Stimulated activated CD8-positive, alpha-beta memory T cell treated with anti-CD3 and anti-CD28 coated beads, Interleukin-12 subunit alpha, Interleukin-12 subunit beta, amount 100 ng/mL, for 1 hour (primary cell): Measurements from ENCODE around the gene ODR4.
A peak's percentile ranks its signal among the peaks of the same experiment; 100 is the strongest.
"Not testable (repeated sequence)": the region's sequence is repeated elsewhere in the genome, so short reads cannot be mapped to it uniquely, and the experiment has no call there.

Source experiments
- DNase-seq: peaks from one replicate; pipeline ENCODE4 v3.0.0-alpha.2; 2020; ENCODE audit warnings: low read depth

Gene ODR4

DNA sequence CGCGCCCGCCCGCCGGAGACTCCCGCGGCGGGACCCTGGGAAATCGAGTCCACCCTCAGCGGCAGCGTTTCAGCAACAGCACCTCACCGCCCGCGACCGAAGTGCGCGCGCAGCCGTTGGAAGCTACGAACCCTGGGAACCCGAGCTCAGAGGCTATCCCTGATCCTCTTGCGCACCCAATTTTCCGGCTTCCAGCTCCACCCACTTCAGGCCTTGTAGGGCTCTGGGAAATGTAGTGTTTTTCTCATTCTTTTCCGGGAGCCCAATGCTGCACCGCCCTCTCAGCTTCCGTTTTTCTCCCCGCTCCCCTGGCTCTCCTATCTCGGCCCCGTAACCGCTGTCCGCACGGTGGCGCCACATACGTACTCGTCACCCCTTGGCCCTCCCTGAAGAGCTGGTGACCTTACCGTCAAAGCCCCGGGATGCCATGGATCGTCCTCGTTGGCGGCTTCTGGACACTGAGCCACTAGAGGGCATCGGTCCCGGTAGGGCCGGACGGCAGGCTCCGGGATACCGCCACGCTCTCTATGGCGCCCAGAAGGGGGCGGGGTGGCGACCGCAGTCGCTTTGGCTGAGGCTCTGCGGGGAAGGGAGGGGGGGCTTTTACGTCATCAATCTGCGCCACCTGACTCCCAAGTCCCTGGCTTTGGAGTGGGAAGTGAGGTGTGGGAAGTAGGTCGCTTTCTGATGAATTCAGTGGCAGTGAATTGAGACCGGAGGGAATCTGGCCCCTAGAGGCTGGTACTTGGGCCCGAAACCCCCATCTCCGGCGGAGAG lies at the start of gene ODR4, which contains the start of gene TPR:
TSS of gene ODR4 (plus strand) at position 687 of the 777 bp plus-strand sequence. CDS start 3,948 bp downstream, outside the sequence.
TSS of gene TPR (minus strand) at position 102 of the 777 bp plus-strand sequence. CDS start 225 bp downstream, outside the sequence.
- peak; percentile 91 for DNase-seq

GRCh38 chr1:186326009-186326408 lies 49.6 kb upstream of the ODR4 start:
- no peak for DNase-seq

DNA sequence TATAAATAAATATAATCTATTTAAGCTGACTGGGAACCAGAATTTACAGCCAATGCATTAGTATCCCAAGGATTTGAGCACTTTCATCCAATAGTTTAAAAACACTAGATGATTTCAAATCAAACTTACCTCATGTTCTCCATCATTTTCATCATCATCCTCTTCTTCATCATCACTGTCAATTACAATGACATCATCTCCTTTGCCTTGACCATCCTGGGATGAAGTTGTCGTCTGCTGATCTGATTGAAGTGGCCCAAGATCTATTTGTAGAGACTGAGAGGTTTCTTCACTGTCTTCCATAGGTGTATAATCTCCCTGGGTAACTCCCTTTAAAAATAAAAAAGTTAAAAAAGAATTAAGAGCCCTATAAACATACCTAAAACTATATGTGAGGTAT lies 48.3 kb upstream of the ODR4 start:
- no peak for DNase-seq

GRCh38 chr1:186330758-186331157 lies 44.9 kb upstream of the ODR4 start:
- DNase-seq, result no peak

DNA sequence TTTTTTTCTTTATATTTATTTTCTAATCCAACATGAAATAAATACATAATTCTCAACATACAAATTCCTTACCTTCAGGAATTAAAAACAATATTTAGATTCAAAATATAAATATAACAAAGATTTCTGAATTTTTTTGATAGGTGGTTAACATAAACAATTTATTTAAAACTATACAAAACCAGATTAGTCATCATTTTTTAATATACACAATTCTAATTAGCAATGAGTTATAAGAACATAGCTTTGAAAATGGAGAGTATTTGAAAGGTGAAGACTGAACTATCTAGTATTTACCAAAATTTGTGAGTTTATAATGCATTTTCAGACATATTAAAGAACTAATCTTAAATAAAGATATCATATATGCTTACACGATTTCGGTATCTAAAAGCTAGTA lies 38.1 kb upstream of the ODR4 start:
- DNase-seq, result no peak

GRCh38 chr1:186340772-186341171 lies 34.9 kb upstream of the ODR4 start:
- no peak for DNase-seq

DNA sequence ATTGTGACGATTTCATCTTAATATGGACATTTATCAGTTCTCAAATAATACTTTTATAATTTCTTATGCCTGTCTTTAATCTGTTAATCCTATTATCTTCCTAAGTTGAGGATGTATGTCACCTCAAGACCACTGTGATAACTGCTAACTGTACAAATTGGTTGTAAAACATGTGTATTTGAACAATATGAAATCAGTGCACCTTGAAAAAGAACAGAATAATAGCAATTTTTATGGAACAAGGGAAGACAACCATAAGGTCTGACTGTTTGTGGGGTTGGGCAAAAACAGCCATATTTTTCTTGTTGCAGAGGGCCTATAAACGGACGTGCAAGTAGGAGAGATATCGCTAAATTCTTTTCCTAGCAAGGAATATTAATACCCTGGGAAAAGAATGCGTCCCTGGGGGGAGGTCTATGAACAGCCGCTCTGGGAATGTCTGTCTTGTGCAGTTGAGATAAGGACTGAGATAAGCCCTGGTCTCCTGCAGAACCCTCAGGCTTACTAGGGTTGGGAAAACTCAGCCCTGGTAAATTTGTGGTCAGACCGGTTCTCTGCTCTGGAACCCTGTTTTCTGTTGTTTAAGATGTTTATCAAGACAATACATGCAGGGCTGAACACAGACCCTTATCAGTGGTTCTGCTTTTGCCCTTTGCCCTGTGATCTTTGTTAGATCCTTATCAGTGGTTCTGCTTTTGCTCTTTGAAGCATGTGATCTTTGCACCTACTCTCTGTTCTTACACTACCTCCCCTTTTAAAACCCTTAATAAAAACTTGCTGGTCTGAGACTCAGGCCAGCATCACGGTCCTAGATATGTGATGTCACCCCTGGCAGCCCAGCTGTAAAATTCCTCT lies 27.6 kb upstream of the ODR4 start:
- DNase-seq, result not testable (repeated sequence)

DNA sequence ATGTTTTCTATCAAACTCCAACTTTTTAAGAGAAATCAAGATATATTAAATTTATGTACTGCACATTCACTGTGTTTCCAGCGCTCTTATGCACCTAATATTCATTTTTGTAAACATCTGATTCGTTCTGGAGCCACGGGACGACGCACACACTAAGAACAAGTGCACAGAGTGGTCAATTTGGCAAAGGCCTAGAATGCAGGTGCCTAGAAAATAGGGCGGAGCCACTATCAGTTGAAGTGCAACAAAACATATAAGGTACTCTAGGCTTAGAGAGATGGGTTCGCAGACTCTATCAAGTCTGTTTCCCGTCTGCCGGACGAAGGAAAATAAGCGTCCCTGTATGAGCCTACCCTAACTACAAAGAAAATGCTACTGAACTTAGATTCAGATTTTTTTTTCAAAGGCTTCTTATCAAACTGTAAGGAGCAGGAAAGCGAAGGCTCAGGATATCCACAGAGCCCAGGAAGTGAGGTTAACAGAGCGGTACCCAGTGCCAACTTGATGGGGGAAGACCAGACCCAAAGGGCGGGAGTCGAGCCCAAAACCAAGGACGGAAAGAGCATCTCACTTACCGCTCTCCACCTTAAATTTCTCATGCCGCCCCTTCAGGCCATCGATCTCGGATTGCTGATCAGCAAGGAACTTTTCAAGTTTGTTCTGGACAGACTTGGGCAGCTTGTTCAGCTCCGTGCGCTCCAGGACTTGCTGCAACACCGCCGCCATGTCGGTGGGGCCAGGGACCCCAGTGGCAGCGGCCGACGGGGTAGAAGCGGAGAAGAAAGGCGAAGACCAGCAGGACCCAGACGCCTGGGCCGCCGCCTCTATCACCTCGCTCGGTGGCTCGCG lies 1.1 kb upstream of the ODR4 start:
- DNase-seq, result no peak

DNA sequence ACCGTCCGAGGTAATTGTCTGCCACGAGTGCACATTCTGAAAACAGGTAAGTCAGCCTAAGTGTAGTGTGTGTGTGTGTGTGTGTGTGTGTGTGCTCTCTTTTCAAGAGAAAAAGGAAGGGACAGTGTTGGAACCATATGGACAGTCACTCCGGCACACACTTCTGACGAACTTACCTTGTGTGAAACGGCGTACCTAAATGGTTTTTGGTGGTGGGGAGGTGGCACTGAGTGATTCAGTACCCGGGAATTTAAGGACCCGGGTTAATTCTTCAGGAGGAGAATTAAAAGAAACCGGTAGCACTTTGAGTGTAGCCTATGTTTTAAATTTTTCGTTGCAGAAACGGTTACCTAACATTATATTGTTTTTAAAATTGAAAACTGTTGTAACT lies 286 bp downstream of the ODR4 start:
- no peak for DNase-seq

DNA sequence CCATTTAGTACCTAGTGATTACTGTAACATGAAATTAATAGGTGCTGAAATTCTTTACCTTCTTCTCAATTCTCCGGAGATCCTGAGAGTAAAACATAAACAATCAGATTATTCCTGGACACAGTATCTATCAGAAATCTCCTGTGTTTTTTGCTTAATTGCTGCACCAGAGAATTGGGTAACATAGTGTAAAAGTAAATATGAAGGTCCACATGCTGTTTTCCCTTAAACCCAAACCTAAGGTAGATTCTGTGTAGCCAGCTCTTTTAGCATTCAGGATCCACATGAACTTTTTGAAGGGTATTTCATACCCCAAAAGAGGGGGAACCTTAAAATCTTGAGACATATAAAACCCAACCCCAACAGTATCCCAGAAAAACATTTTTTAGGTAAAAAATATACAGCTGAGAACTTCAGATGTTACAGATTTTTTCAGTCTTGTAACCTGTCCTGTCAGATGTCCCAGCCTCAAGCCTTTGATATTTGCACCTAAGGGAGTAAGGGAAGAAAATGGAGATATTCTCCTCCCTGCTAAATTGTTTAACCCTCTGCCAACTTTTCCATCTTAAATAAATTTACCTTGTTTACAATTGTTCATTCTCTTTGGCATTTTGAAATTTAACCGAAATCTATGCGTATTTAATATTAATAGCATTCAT lies 11.2 kb downstream of the ODR4 start:
- DNase-seq, result no peak

GRCh38 chr1:186390925-186391324 lies 15.3 kb downstream of the ODR4 start:
- no peak for DNase-seq

- DNase-seq, result no peak
Observed at GRCh38 chr1:186391841-186392240, 16.2 kb downstream of the ODR4 start.

GRCh38 chr1:186392711-186393110 lies 17.1 kb downstream of the ODR4 start:
- DNase-seq, result not testable (repeated sequence)

GRCh38 chr1:186401446-186401845 lies 25.8 kb downstream of the ODR4 start:
- not testable (repeated sequence) for DNase-seq

GRCh38 chr1:186403632-186404031 lies 28.0 kb downstream of the ODR4 start:
- no peak for DNase-seq

GRCh38 chr1:186404454-186405051 lies 28.9 kb downstream of the ODR4 start:
- DNase-seq, result no peak

GRCh38 chr1:186409091-186409490 lies 33.5 kb downstream of the ODR4 start:
- DNase-seq, result no peak

DNA sequence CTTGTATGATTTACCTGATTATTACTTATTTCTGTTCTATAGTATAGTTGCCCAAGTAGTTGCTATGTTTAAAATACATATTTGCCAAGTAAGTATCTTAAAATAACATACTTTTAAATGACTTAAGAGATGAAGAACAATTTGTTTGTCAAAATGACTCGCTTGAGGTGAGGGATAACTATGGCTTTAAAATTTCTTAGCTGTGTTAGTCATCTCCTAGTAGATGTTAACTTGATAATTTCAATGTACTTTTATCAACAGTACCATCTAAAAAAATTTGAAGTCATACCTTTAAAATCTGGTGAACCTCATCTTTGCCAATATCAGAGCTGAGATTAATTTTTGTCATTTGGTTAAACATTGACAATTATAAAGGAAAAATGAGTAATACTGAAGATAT lies 37.7 kb downstream of the ODR4 start:
- DNase-seq, result no peak

DNA sequence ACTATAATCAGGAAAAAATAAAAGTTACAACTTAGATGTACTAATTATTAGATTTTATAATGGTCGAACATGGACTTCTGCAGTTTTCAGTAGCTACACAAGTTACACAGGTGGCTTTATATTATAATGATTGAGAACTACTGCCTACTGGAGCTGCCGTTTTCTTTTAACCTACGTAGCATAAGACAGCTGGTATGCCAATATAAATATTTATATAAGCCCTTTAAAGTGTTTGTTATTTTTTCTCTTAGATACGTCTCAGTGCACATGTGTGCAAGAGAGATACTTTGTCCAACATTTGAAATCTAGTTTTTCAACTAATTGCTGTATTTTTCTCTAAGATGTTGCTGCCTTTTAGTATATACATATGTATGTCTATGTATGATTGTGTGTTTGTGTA lies 42.9 kb downstream of the ODR4 start:
- no peak for DNase-seq

DNA sequence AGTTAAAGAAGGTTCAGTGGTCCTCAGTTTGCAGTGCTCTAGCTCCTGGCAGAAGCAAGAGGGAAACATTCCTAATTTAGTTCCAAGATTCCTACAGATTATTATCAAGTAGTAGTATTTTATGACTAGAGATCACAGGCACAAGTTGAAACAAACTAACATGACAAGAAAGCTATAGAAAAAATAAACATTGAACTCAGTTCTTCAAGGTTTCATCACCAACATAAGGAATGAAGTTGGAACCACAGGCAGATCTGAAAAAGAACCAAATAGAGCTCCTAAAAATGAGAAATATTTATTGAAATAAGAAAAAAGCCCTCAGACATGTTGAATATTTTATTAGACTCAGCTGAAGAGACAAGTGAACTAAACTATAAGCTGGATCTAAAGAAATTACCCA lies 44.7 kb downstream of the ODR4 start:
- no peak for DNase-seq

GRCh38 chr1:186420923-186421322 lies 45.3 kb downstream of the ODR4 start:
- no peak for DNase-seq
